ENCODE results near the gene PPP3CA. TPM values are rescaled to one million over a fixed set of nuclear protein-coding genes. Genes with fewer than 3 reads are reported as not detected.

The PPP3CA gene
- total RNA-seq, 1 experiment from 2014 or later = 33.8 TPM

DNA sequence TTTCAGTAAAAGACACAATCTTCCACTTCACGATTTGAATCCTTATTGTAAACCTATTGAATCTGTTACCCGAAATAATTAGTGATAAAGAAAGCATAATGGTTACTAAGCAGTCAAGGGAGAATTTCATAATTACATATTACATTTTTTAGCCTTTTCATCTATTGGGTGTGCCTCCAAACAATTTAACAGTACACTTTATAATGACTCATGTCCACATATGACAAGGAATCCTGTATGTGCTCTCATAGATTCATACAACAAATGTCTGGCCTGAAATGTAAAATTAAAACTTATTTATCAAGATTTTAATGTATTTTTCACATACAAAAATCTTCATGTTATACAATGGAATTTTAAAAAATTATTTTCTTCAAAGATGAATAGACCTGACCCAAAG is 39.4 kb downstream of the PPP3CA start:
- ChIA-PET POLR2A (no interaction called here), CTCF (no interaction called here)
- Histone ChIP-seq H3K4me1 (no peaks in the 10 kb centered on the region; the same call in 1 of the 2 replicates), H3K9me3 (no peaks in the 10 kb centered on the region), H3K36me3 (ENCODE audit: control insufficient read depth, insufficient read depth, low read length) (no peaks in the 10 kb centered on the region; the same call in 1 of the 2 replicates), H3K4me3 (ENCODE audit: low read depth, low read length) (no peak overlapping the region), H3K27me3 (replicated peaks; ENCODE audit: control insufficient read depth, insufficient read depth, low read length) (no peaks in the 10 kb centered on the region)
- H3K36me3 Mint-ChIP-seq (ENCODE audit: insufficient read depth, unreplicated experiment) = no peaks in the 10 kb centered on the region
- no peak overlapping the region for H3K4me3 Mint-ChIP-seq (ENCODE audit: unreplicated experiment)
- TF ChIP-seq, protein P1, sequence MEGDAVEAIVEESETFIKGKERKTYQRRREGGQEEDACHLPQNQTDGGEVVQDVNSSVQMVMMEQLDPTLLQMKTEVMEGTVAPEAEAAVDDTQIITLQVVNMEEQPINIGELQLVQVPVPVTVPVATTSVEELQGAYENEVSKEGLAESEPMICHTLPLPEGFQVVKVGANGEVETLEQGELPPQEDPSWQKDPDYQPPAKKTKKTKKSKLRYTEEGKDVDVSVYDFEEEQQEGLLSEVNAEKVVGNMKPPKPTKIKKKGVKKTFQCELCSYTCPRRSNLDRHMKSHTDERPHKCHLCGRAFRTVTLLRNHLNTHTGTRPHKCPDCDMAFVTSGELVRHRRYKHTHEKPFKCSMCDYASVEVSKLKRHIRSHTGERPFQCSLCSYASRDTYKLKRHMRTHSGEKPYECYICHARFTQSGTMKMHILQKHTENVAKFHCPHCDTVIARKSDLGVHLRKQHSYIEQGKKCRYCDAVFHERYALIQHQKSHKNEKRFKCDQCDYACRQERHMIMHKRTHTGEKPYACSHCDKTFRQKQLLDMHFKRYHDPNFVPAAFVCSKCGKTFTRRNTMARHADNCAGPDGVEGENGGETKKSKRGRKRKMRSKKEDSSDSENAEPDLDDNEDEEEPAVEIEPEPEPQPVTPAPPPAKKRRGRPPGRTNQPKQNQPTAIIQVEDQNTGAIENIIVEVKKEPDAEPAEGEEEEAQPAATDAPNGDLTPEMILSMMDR (IDR thresholded peaks at IDR 0.05; ENCODE audit: insufficient read depth in 1 of 2, low read depth in 1 of 2, low read length in 1 of 2, severe bottlenecking in 1 of 2, unreplicated experiment in 1 of 2) = no peak
- no peaks in the 10 kb centered on the region for H3K4me1 Mint-ChIP-seq (ENCODE audit: low read depth, unreplicated experiment)
- H3K9me3 Mint-ChIP-seq (ENCODE audit: unreplicated experiment) = no peaks in the 10 kb centered on the region
- DNase-seq = no peak
- intact Hi-C loops (cut with micrococcal nuclease; ENCODE audit: unreplicated experiment) = no loop called here
- no peak overlapping the region for H3K27ac Mint-ChIP-seq (ENCODE audit: unreplicated experiment)
- BruUV-seq (replicated peaks) = no TSS peak
- H3K27me3 Mint-ChIP-seq (ENCODE audit: insufficient read depth, unreplicated experiment) = no peaks in the 10 kb centered on the region

DNA sequence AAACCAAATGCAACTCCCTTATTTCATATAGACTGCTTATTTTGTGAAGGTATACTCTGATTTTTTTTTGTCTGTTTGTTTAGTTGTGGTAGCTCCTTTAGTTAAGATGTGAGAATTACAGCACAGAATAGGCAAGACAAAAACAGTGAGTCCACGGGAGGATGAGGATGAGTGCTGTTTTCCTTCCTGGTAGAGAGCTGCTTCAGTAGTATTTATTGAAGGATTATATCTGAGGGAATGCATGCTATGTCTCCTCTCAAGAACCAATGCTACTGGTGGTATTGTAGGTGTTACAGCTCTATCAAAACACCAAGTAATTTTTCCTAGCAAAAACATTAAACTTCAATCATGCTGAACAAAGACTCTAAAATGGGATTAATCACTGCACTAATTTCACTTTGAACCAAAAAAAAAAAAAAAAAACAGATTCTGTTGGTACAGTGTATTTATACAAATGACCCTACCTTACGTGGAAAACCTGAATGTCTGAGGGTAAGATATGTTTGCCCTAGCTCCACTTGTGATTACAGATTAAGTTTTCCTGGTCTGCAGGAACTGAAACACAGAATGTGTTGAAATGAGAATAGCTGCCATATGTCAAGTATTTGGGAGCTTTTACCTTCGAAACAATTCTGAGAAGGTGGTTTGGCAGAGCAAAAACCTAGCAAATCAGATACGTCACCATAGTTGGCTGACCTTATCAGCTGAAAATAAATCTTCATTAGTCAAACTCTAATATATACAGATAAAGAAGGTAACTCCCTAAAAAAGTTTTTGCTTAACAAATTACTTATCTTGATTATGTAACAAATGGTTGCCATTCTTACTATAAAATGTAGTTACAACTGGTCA is 40.3 kb downstream of the PPP3CA start:
- Mint-ChIP-seq H3K4me1 (ENCODE audit: low read depth, unreplicated experiment) (no peaks in the 10 kb centered on the region), H3K9me3 (ENCODE audit: unreplicated experiment) (no peaks in the 10 kb centered on the region), H3K27me3 (ENCODE audit: insufficient read depth, unreplicated experiment) (no peaks in the 10 kb centered on the region), H3K4me3 (ENCODE audit: unreplicated experiment) (no peak overlapping the region), H3K27ac (ENCODE audit: unreplicated experiment) (no peak overlapping the region), H3K36me3 (ENCODE audit: insufficient read depth, unreplicated experiment) (no peaks in the 10 kb centered on the region)
- H3K27me3 ChIP-seq (replicated peaks; ENCODE audit: control insufficient read depth, insufficient read depth, low read length) = no peaks in the 10 kb centered on the region
- CTCF ChIA-PET = no interaction called here
- no peaks in the 10 kb centered on the region; the same call in 1 of the 2 replicates for H3K36me3 ChIP-seq (ENCODE audit: control insufficient read depth, insufficient read depth, low read length)
- H3K9me3 ChIP-seq = no peaks in the 10 kb centered on the region
- H3K4me1 ChIP-seq = no peaks in the 10 kb centered on the region
- POLR2A ChIA-PET = no interaction called here
- H3K4me3 ChIP-seq (ENCODE audit: low read depth, low read length) = no peak overlapping the region
- intact Hi-C loops (cut with micrococcal nuclease; ENCODE audit: unreplicated experiment) = no loop called here
- BruUV-seq (replicated peaks) = no TSS peak
- no peak for DNase-seq
- TF ChIP-seq, protein P1 (IDR thresholded peaks at IDR 0.05; ENCODE audit: insufficient read depth in 1 of 2, low read depth in 1 of 2, low read length in 1 of 2, severe bottlenecking in 1 of 2, unreplicated experiment in 1 of 2) = no peak

DNA sequence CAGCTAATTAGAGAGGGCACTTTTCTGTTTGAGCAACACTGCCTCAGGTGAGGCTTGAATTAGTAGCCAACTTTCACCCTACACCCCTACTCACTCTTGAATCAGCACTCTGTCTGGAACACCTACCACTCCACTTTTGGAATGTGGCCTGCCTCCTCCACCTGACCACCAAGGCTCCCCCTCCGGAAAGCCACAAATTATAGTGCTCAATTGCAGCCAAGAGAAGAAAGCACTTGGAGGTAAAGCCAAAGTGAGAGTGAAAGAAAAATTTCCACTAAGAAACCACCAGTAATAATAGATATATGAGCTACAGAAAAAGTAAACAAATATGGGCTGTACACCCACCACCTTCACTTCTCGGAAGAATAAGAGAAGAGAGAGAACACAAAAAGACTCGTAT is 41.1 kb downstream of the PPP3CA start:
- intact Hi-C loops (cut with micrococcal nuclease; ENCODE audit: unreplicated experiment) = no loop called here
- DNase-seq = no peak
- Mint-ChIP-seq H3K27me3 (ENCODE audit: insufficient read depth, unreplicated experiment) (no peaks in the 10 kb centered on the region), H3K4me3 (ENCODE audit: unreplicated experiment) (no peak overlapping the region), H3K9me3 (ENCODE audit: unreplicated experiment) (no peaks in the 10 kb centered on the region), H3K36me3 (ENCODE audit: insufficient read depth, unreplicated experiment) (no peaks in the 10 kb centered on the region), H3K4me1 (ENCODE audit: low read depth, unreplicated experiment) (no peaks in the 10 kb centered on the region), H3K27ac (ENCODE audit: unreplicated experiment) (no peak overlapping the region)
- Histone ChIP-seq H3K27me3 (replicated peaks; ENCODE audit: control insufficient read depth, insufficient read depth, low read length) (no peaks in the 10 kb centered on the region), H3K4me3 (ENCODE audit: low read depth, low read length) (no peak overlapping the region), H3K36me3 (ENCODE audit: control insufficient read depth, insufficient read depth, low read length) (no peaks in the 10 kb centered on the region; the same call in 1 of the 2 replicates), H3K4me1 (no peaks in the 10 kb centered on the region), H3K9me3 (no peaks in the 10 kb centered on the region)
- TF ChIP-seq, protein P1 (IDR thresholded peaks at IDR 0.05; ENCODE audit: insufficient read depth in 1 of 2, low read depth in 1 of 2, low read length in 1 of 2, severe bottlenecking in 1 of 2, unreplicated experiment in 1 of 2) = no peak
- ChIA-PET CTCF (no interaction called here), POLR2A (no interaction called here)
- BruUV-seq (replicated peaks) = no TSS peak
